ENCODE results near the gene RSU1. TPM values are rescaled to one million over a fixed set of nuclear protein-coding genes. Genes with fewer than 3 reads are reported as not detected.

RSU1 gene
- total and polyA plus RNA-seq, 7 donors, result 46.2 to 94.7 (median 62.4) TPM

DNA sequence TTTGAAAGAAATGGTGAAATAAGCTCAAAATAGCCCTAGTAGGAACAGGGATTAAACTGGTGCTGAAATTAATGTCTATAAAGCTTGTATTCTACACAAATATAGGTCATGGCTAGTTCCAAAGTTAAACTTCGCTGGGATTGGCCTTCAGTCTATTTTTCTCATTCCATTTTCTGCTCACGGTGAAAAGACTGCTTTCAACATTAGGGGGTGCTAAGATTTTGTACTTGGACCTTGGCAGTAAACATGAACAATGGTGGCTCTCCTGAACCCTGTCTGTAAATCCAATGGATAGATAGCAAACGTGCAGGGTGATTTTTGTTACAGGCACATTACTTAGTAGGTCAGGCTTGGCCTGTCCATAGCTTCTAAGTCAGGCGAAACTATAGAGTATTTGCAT lies 36.0 kb upstream of the RSU1 start:
- H3K9me3 ChIP-seq, result no peaks in the 10 kb centered on the region
- TF ChIP-seq POLR2AphosphoS5 (IDR thresholded peaks at IDR 0.05) (no peak), EP300 (IDR thresholded peaks at IDR 0.05) (no peak), POLR2A (IDR thresholded peaks at IDR 0.05) (no peak)
- TF ChIP-seq, protein P1, sequence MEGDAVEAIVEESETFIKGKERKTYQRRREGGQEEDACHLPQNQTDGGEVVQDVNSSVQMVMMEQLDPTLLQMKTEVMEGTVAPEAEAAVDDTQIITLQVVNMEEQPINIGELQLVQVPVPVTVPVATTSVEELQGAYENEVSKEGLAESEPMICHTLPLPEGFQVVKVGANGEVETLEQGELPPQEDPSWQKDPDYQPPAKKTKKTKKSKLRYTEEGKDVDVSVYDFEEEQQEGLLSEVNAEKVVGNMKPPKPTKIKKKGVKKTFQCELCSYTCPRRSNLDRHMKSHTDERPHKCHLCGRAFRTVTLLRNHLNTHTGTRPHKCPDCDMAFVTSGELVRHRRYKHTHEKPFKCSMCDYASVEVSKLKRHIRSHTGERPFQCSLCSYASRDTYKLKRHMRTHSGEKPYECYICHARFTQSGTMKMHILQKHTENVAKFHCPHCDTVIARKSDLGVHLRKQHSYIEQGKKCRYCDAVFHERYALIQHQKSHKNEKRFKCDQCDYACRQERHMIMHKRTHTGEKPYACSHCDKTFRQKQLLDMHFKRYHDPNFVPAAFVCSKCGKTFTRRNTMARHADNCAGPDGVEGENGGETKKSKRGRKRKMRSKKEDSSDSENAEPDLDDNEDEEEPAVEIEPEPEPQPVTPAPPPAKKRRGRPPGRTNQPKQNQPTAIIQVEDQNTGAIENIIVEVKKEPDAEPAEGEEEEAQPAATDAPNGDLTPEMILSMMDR (IDR thresholded peaks at IDR 0.05), result no peak
- no peaks in the 10 kb centered on the region for H3K4me1 ChIP-seq
- no peak for DNase-seq
- no peak overlapping the region for H3K4me3 ChIP-seq
- H3K27ac ChIP-seq, result no peak overlapping the region
- intact Hi-C loops (cut with DNase I), result no loop called here
- no peaks in the 10 kb centered on the region for H3K36me3 ChIP-seq
- WGBS, 2 donors, result 61 to 63% methylated on average over 4 of the region's 4 CpGs
- H3K27me3 ChIP-seq, result no peaks in the 10 kb centered on the region

DNA sequence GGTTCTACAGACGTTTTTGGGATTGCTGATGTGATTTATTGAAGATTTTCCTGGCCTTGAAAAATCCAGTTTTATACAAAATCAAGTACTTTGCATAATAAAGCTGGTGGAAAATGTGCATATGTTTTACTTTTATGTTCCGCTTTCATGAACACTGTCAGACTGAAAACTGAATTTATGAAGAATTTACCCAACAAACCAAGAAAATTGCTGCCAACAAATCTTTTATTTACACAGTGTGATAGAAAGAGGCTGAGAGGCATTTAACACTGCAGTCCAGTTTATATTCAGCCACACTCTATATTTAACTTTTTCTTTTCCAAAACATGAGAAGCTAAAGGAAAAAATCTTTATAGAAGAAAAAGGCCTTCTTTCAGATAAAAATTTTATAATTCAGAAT lies 35.4 kb upstream of the RSU1 start:
- 59 to 70% methylated on average over 2 of the region's 2 CpGs for WGBS, 2 donors
- intact Hi-C loops (cut with DNase I), result no loop called here

DNA sequence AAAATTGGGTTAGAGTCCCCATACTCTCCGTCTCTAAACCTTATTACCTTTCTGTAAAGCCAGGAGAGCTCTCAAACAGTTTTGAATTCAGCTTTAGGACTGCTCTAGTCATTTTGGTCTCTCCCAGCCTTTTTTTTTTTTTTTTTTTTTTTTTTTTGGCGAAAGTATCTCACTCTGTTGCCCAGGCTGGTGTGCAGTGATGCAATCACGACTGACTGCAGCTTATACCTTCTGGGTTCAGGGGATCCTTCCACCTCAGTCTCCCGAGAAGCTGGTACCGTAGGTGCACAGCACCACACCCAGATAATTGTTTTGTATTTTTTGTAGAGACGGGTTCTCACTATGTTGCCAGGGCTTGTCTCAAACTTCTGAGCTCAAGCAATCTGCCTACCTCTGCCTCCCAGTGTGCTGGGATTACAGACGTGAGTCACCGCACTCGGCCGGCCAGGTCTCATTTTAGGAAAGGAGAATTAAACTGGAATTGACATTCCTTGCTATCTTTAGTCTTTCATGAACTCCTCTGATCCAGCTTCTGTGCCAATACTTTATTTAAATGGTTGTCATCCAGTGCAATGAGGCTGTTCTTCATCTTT lies 31.4 kb upstream of the RSU1 start:
- H3K27me3 ChIP-seq, result no peaks in the 10 kb centered on the region
- intact Hi-C loops (cut with DNase I), result no loop called here
- H3K4me1 ChIP-seq, result no peaks in the 10 kb centered on the region
- H3K27ac ChIP-seq, result no peak overlapping the region
- TF ChIP-seq POLR2A (IDR thresholded peaks at IDR 0.05), result no peak
- TF ChIP-seq, protein P1 (IDR thresholded peaks at IDR 0.05), result no peak
- TF ChIP-seq POLR2AphosphoS5 (IDR thresholded peaks at IDR 0.05), result no peak
- no peak for TF ChIP-seq EP300 (IDR thresholded peaks at IDR 0.05)
- H3K9me3 ChIP-seq, result no peaks in the 10 kb centered on the region
- DNase-seq, result no peak
- WGBS, 2 donors, result 89 to 90% methylated on average over 10 of the region's 10 CpGs
- no peaks in the 10 kb centered on the region for H3K36me3 ChIP-seq
- H3K4me3 ChIP-seq, result no peak overlapping the region

More for the DNA sequence above, 35.4 kb upstream of the RSU1 start:
- Histone ChIP-seq H3K27me3 (no peaks in the 10 kb centered on the region), H3K4me3 (no peak overlapping the region), H3K4me1 (no peaks in the 10 kb centered on the region), H3K27ac (no peak overlapping the region), H3K36me3 (no peaks in the 10 kb centered on the region), H3K9me3 (no peaks in the 10 kb centered on the region)
- no peak for DNase-seq
- TF ChIP-seq, protein P1 (IDR thresholded peaks at IDR 0.05), result no peak
- TF ChIP-seq EP300 (IDR thresholded peaks at IDR 0.05), result no peak
- no peak for TF ChIP-seq POLR2A (IDR thresholded peaks at IDR 0.05)
- no peak for TF ChIP-seq POLR2AphosphoS5 (IDR thresholded peaks at IDR 0.05)

DNA sequence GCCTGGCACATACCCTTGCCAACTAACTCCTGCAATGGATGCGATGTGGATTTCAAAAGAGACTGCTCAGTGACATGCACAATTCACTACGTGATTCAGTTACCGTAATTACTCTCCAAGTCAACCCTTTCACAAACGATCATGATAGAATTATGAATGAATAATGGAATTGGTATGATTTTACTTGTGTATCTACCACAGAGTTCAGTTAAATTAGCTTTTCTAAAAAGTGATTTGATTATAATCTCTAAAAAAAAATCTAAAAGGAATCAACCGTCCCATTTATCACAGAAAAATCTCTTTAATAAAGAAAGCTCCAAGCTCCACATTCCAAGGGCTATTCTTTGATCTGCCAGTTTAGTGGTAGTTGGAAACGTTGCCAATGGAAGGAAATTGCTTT lies 30.4 kb upstream of the RSU1 start:
- Histone ChIP-seq H3K36me3 (no peaks in the 10 kb centered on the region), H3K27ac (no peak overlapping the region), H3K27me3 (no peaks in the 10 kb centered on the region), H3K4me1 (no peaks in the 10 kb centered on the region), H3K9me3 (no peaks in the 10 kb centered on the region), H3K4me3 (no peak overlapping the region)
- no peak for DNase-seq
- intact Hi-C loops (cut with DNase I), result no loop called here
- 80 to 85% methylated on average over 6 of the region's 6 CpGs for WGBS, 2 donors
- TF ChIP-seq, protein P1 (IDR thresholded peaks at IDR 0.05), result no peak
- TF ChIP-seq POLR2A (IDR thresholded peaks at IDR 0.05) (no peak), POLR2AphosphoS5 (IDR thresholded peaks at IDR 0.05) (no peak), EP300 (IDR thresholded peaks at IDR 0.05) (no peak)

DNA sequence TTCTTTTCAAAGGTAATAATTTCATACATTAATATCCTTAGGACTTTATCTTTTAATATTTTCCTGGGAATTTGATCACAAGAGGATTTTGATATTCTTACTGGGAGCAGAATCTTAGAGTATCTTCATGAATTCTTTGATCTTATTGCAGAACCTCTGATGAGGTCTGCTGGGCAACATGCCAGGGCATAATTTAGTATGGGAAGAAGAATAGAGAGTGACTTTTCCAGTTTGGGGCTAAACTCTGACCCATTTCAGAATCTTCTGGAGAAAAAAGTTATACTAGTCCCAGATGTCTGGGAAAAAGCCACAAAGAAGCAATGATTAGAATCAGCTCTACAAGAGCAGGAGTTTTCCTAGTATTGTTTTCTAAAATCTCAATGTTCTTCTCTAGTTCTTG lies 28.0 kb upstream of the RSU1 start:
- H3K27ac ChIP-seq, result no peak overlapping the region
- TF ChIP-seq, protein P1 (IDR thresholded peaks at IDR 0.05), result no peak
- TF ChIP-seq EP300 (IDR thresholded peaks at IDR 0.05), result no peak
- TF ChIP-seq POLR2AphosphoS5 (IDR thresholded peaks at IDR 0.05), result no peak
- TF ChIP-seq POLR2A (IDR thresholded peaks at IDR 0.05), result no peak
- intact Hi-C loops (cut with DNase I), result no loop called here
- no peaks in the 10 kb centered on the region for H3K9me3 ChIP-seq
- no peaks in the 10 kb centered on the region for H3K36me3 ChIP-seq
- H3K4me1 ChIP-seq, result no peaks in the 10 kb centered on the region
- H3K27me3 ChIP-seq, result no peaks in the 10 kb centered on the region
- no peak for DNase-seq
- no peak overlapping the region for H3K4me3 ChIP-seq

All from sigmoid colon (tissue), 7 donors.